NCI-H82 treated with DMSO at 0.1 percent for 48 hours (cell line): Measurements from ENCODE around the gene UBXN10.

Experiments used
- DNase-seq: peaks from one replicate; lab custom pipeline; 2025; ENCODE audit not compliant: unreplicated experiment; lab: John Stamatoyannopoulos, UW

UBXN10 gene

GRCh38 chr1:20185834-20186782 is at the start of gene UBXN10, which contains the start of gene PLA2G2C:
Gene UBXN10, plus strand, starts transcription at chr1:20186096. Its CDS starts 4,466 bp downstream, at chr1:20190562.
Gene PLA2G2C, minus strand, starts transcription at chr1:20186518. Its CDS starts 9,155 bp downstream, at chr1:20177363.
- DNase-seq = peak; percentile 55

GRCh38 chr1:20136249-20136648 is 49.6 kb upstream of the UBXN10 start:
- no peak for DNase-seq

GRCh38 chr1:20137055-20137454 is 48.8 kb upstream of the UBXN10 start:
- DNase-seq = no peak

GRCh38 chr1:20137604-20138003 is 48.3 kb upstream of the UBXN10 start:
- DNase-seq = no peak

GRCh38 chr1:20138346-20138745 is 47.5 kb upstream of the UBXN10 start:
- no peak for DNase-seq

- no peak for DNase-seq
Observed at GRCh38 chr1:20138961-20139550, 46.8 kb upstream of the UBXN10 start, which contains the start of gene PLA2G2F. Gene PLA2G2F, plus strand, starts transcription at chr1:20139323. Its CDS starts 105 bp downstream, at chr1:20139428.

GRCh38 chr1:20139776-20140612 is 45.9 kb upstream of the UBXN10 start:
- no peak for DNase-seq

GRCh38 chr1:20141001-20141400 is 44.9 kb upstream of the UBXN10 start:
- DNase-seq = no peak

GRCh38 chr1:20141466-20141865 is 44.4 kb upstream of the UBXN10 start:
- no peak for DNase-seq

- no peak for DNase-seq
Observed at GRCh38 chr1:20142001-20142710, 43.7 kb upstream of the UBXN10 start.

- DNase-seq = no peak
Observed at GRCh38 chr1:20143318-20143717, 42.6 kb upstream of the UBXN10 start.

GRCh38 chr1:20143734-20144565 is 41.9 kb upstream of the UBXN10 start:
- DNase-seq = no peak

GRCh38 chr1:20147846-20148570 is 37.9 kb upstream of the UBXN10 start:
- DNase-seq = no peak

- no peak for DNase-seq
Observed at GRCh38 chr1:20148571-20149500, 37.1 kb upstream of the UBXN10 start.

GRCh38 chr1:20149601-20150325 is 36.1 kb upstream of the UBXN10 start:
- DNase-seq = no peak

- DNase-seq = no peak
Observed at GRCh38 chr1:20150326-20150705, 35.6 kb upstream of the UBXN10 start.

- DNase-seq = no peak
Observed at GRCh38 chr1:20150969-20151368, 34.9 kb upstream of the UBXN10 start.
